GM23248 (cell line): ENCODE data around the gene KCTD12.

Experiments
- EZH2 ChIP-seq: fragments of 200-600 bp; sonication (generic); IDR thresholded peaks from 2 replicates; pipeline ENCODE4 v1.6.1; 2018; ENCODE audit warnings: antibody characterized with exemption, mild to moderate bottlenecking; ENCODE audit not compliant: insufficient read depth, poor library complexity, severe bottlenecking
- EZH2phosphoT487 ChIP-seq: fragments of 200-600 bp; sonication (generic); IDR thresholded peaks from 2 replicates; pipeline ENCODE4 v1.6.1; 2018; ENCODE audit warnings: antibody characterized with exemption, moderate library complexity, mild to moderate bottlenecking, low read depth; ENCODE audit not compliant: insufficient read depth

GRCh38 chr13:76889254-76889653 lies 3.0 kb upstream of the KCTD12 start:
- no peak for TF ChIP-seq EZH2
- no peak for TF ChIP-seq EZH2phosphoT487
